Mesenchymal stem cell (in vitro differentiated cells and primary cell): Measurements from ENCODE around the gene FBXW11.

ENCODE experiments used
- DNase-seq: peaks from one replicate; pipeline ENCODE4 v3.0.0-alpha.2; 2013
- H2AFZ ChIP-seq: one replicate; pipeline ENCODE4 v1.6.1; 2013; ENCODE audit warnings: low read depth, mild to moderate bottlenecking, control low read depth, inconsistent platforms, low read length, moderate library complexity
- H2AK5ac ChIP-seq: 2 replicates; pipeline ENCODE4 v1.6.1; 2013; ENCODE audit warnings: low read length, moderate library complexity, mild to moderate bottlenecking, inconsistent platforms; ENCODE audit not compliant: severe bottlenecking
- H2BK120ac ChIP-seq: one replicate; pipeline ENCODE4 v1.6.1; 2013; ENCODE audit warnings: low read depth, mild to moderate bottlenecking, inconsistent platforms, low read length, moderate library complexity
- H2BK12ac ChIP-seq, 2 experiments: one replicate each; pipeline ENCODE4 v1.6.1; 2013; ENCODE audit warnings: inconsistent platforms in 2 of 2, low read length in 2 of 2, mild to moderate bottlenecking in 2 of 2, moderate library complexity in 2 of 2, control low read depth in 1 of 2
- H2BK15ac ChIP-seq: one replicate; pipeline ENCODE4 v1.6.1; 2013; ENCODE audit warnings: mild to moderate bottlenecking, low read depth, inconsistent platforms; ENCODE audit not compliant: poor library complexity, severe bottlenecking
- H2BK5ac ChIP-seq: 2 replicates; pipeline ENCODE4 v1.6.1; 2013; ENCODE audit warnings: low read depth, mild to moderate bottlenecking, low read length, control low read depth, inconsistent platforms; ENCODE audit not compliant: poor library complexity, severe bottlenecking
- H3K14ac ChIP-seq, 2 experiments: one replicate each; pipeline ENCODE4 v1.6.1; 2013; ENCODE audit warnings: inconsistent platforms in 2 of 2, low read length in 2 of 2, control low read depth in 1 of 2, mild to moderate bottlenecking in 1 of 2, moderate library complexity in 1 of 2
- H3K18ac ChIP-seq, 2 experiments: one replicate each; pipeline ENCODE4 v1.6.1; 2013; ENCODE audit warnings: inconsistent platforms in 2 of 2, low read length in 2 of 2, control low read depth in 1 of 2, low read depth in 1 of 2, mild to moderate bottlenecking in 1 of 2
- H3K23ac ChIP-seq, 2 experiments: one replicate each; pipeline ENCODE4 v1.6.1; 2013; ENCODE audit warnings: inconsistent platforms in 2 of 2, low read length in 2 of 2, mild to moderate bottlenecking in 2 of 2, moderate library complexity in 2 of 2, control low read depth in 1 of 2
- H3K27ac ChIP-seq: 2 replicates; pipeline ENCODE4 v1.5.1; 2013; ENCODE audit warnings: mild to moderate bottlenecking, moderate library complexity, low read length, control low read depth, inconsistent platforms; ENCODE audit not compliant: poor library complexity, severe bottlenecking
- H3K27me3 ChIP-seq, 2 experiments: 2 replicates each; pipeline versions ENCODE4 v1.6.1 to v1.7.0; 2013; ENCODE audit warnings: low read length in 2 of 2, mild to moderate bottlenecking in 2 of 2, moderate library complexity in 2 of 2, control low read depth in 1 of 2, inconsistent platforms in 1 of 2; ENCODE audit not compliant: control insufficient read depth in 1 of 2, insufficient read depth in 1 of 2
- H3K36me3 ChIP-seq, 2 experiments: 2 replicates each; pipeline versions ENCODE4 v1.6.1 to v1.7.0; 2013; ENCODE audit warnings: low read length in 2 of 2, control low read depth in 1 of 2, inconsistent platforms in 1 of 2, low read depth in 1 of 2, mild to moderate bottlenecking in 1 of 2; ENCODE audit not compliant: insufficient read depth in 2 of 2, control insufficient read depth in 1 of 2
- H3K4ac ChIP-seq, 2 experiments: one replicate each; pipeline ENCODE4 v1.6.1; 2013; ENCODE audit warnings: inconsistent platforms in 2 of 2, low read length in 2 of 2, mild to moderate bottlenecking in 2 of 2, moderate library complexity in 2 of 2, control low read depth in 1 of 2, low read depth in 1 of 2
- H3K4me1 ChIP-seq: 2 replicates; pipeline ENCODE4 v1.6.1; 2013; ENCODE audit warnings: low read depth, low read length, control low read depth; ENCODE audit not compliant: control insufficient read depth, insufficient read depth
- H3K4me2 ChIP-seq: 2 replicates; pipeline ENCODE4 v1.6.1; 2013; ENCODE audit warnings: low read length, mild to moderate bottlenecking, inconsistent platforms; ENCODE audit not compliant: poor library complexity, severe bottlenecking
- H3K4me3 ChIP-seq, 2 experiments: 2 replicates each; pipeline versions ENCODE4 v1.5.1 to v1.7.0; 2013; ENCODE audit warnings: low read length in 2 of 2, mild to moderate bottlenecking in 2 of 2, control low read depth in 1 of 2, low read depth in 1 of 2; ENCODE audit not compliant: insufficient read depth in 1 of 2
- H3K79me1 ChIP-seq: replicated peaks from 2 replicates; pipeline ENCODE4 v1.6.1; 2013; ENCODE audit warnings: mild to moderate bottlenecking, control low read depth, low read length, inconsistent platforms; ENCODE audit not compliant: poor library complexity, severe bottlenecking
- H3K9ac ChIP-seq: 2 replicates; pipeline ENCODE4 v1.7.0; 2013; ENCODE audit warnings: mild to moderate bottlenecking, low read length, moderate library complexity
- H3K9me3 ChIP-seq: 2 replicates; pipeline ENCODE4 v1.7.0; 2013; ENCODE audit warnings: mild to moderate bottlenecking, low read length; ENCODE audit not compliant: control insufficient read depth
- H4K8ac ChIP-seq: one replicate; pipeline ENCODE4 v1.6.1; 2013; ENCODE audit warnings: inconsistent platforms, mild to moderate bottlenecking, low read length, moderate library complexity
- H4K91ac ChIP-seq: one replicate; pipeline ENCODE4 v1.6.1; 2013; ENCODE audit warnings: mild to moderate bottlenecking, low read length, inconsistent platforms
- WGBS: methylation state at CpG from one replicate; pipeline ENCODE4 v1.1.7; 2013; ENCODE audit warnings: mixed read lengths; 5-methylcytosine and 5-hydroxymethylcytosine counted together

FBXW11 gene

GRCh38 chr5:171975877-171976667, 30.4 kb downstream of the FBXW11 start:
- Histone ChIP-seq H3K18ac (no peak overlapping the region), H2BK5ac (no peak overlapping the region), H4K91ac (no peak overlapping the region), H3K79me1 (peaks cover 20% of the 10 kb centered on the region), H3K14ac (no peak overlapping the region), H2AFZ (no peak overlapping the region), H2AK5ac (no peak overlapping the region), H3K27ac (peak overlapping the region; percentile 23), H3K23ac (no peak overlapping the region), H2BK120ac (no peak overlapping the region), H3K9me3 (peaks cover 38% of the 10 kb centered on the region), H3K36me3 (peaks cover 5 to 8% of the 10 kb centered on the region in 2 experiments), H2BK12ac (no peak overlapping the region), H4K8ac (no peak overlapping the region), H2BK15ac (no peak overlapping the region), H3K4me2 (no peak overlapping the region), H3K4me1 (peaks cover 6% of the 10 kb centered on the region), H3K27me3 (no peaks in the 10 kb centered on the region), H3K4ac (no peak overlapping the region), H3K4me3 (no peak overlapping the region), H3K9ac (no peak overlapping the region)
- 98% methylated on average over 4 of the region's 5 CpGs for WGBS
- no peak for DNase-seq

- Histone ChIP-seq H3K23ac (peak overlapping the region in 1 of 2 experiments; percentile 86), H2AFZ (no peak overlapping the region), H3K27ac (peak overlapping the region; percentile 61), H3K4me1 (peaks cover 6% of the 10 kb centered on the region), H3K79me1 (peaks cover 19% of the 10 kb centered on the region), H2BK15ac (no peak overlapping the region), H2BK12ac (no peak overlapping the region), H2BK5ac (peak overlapping the region; percentile 62), H3K9ac (no peak overlapping the region), H2BK120ac (no peak overlapping the region), H3K18ac (no peak overlapping the region), H3K36me3 (peaks cover 5 to 8% of the 10 kb centered on the region in 2 experiments), H3K27me3 (no peaks in the 10 kb centered on the region), H3K14ac (no peak overlapping the region), H3K4me3 (no peak overlapping the region), H4K91ac (no peak overlapping the region), H2AK5ac (no peak overlapping the region), H3K9me3 (peaks cover 31% of the 10 kb centered on the region), H3K4me2 (no peak overlapping the region), H3K4ac (no peak overlapping the region), H4K8ac (no peak overlapping the region)
- DNase-seq: peak; percentile 20
- WGBS: 69% methylated on average over 2 of the region's 3 CpGs
Measured at GRCh38 chr5:171975262-171975876, 31.1 kb downstream of the FBXW11 start.

DNA sequence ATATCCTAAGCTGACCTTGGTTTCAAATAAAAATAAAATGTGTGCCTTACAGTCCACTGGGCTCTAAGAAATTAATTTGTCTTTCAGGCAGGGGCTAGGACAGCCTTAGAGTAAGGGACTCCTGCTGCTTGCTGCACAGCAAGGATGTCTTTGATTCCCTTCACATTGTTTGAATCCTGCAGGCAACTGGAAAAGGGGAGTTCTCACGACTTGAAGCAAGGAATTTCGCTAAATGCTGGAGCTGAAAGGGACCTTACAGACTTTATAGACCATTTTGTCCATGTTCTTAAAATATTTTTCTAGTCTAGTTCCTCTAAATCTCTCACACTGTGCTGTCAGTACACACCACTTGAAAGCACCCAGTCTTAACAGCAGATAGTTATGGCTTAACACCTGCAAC, 35.6 kb downstream of the FBXW11 start:
- H2BK120ac ChIP-seq: no peak overlapping the region
- no peak overlapping the region for H3K14ac ChIP-seq
- peaks cover 9% of the 10 kb centered on the region for H3K4me1 ChIP-seq
- no peak overlapping the region for H3K4ac ChIP-seq
- no peak overlapping the region for H4K8ac ChIP-seq
- no peak overlapping the region for H2AFZ ChIP-seq
- no peak overlapping the region for H4K91ac ChIP-seq
- H3K79me1 ChIP-seq: peaks cover 13% of the 10 kb centered on the region
- H2BK5ac ChIP-seq: no peak overlapping the region
- no peak overlapping the region for H3K27ac ChIP-seq
- H3K36me3 ChIP-seq: peaks cover 0 to 5% of the 10 kb centered on the region in 2 experiments
- no peaks in the 10 kb centered on the region for H3K27me3 ChIP-seq
- H2BK15ac ChIP-seq: no peak overlapping the region
- no peak overlapping the region for H2AK5ac ChIP-seq
- H3K4me2 ChIP-seq: no peak overlapping the region
- no peaks in the 10 kb centered on the region for H3K9me3 ChIP-seq
- H3K9ac ChIP-seq: no peak overlapping the region
- WGBS: 88% methylated on average over 2 of the region's 2 CpGs
- H3K4me3 ChIP-seq: no peak overlapping the region
- DNase-seq: no peak
- no peak overlapping the region for H3K23ac ChIP-seq
- no peak overlapping the region for H2BK12ac ChIP-seq
- no peak overlapping the region for H3K18ac ChIP-seq

DNA sequence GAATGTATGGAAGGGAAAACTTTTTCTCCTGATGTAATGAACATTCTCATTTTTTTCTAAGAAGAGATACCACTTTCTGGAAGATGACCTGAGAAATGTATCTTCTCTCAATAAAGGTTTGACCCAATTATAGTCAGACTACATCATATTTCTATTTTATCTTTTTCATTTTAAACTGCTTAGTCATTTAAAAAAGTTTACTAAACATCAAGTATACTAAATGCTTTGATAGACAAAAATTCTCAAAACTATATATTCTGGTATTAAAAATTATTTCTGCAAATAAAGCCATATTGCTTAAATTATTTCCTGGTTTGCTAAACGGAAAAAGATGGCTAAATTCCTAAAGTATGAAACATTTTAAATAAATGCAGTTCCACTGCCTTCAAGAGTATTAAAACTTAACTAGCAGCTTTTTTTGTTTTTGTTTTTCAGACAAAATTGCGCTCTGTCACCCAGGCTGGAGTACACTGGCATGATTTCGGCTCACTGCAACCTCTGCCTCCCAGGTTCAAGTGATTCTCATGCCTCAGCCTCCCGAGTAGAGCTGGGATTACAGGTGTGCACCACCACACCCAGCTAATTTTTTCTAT, 37.1 kb downstream of the FBXW11 start:
- WGBS: 97% methylated on average over 3 of the region's 4 CpGs
- Histone ChIP-seq H2AK5ac (no peak overlapping the region), H2BK12ac (no peak overlapping the region), H3K23ac (no peak overlapping the region), H3K4me2 (no peak overlapping the region), H3K27me3 (no peaks in the 10 kb centered on the region), H3K36me3 (peaks cover 0 to 5% of the 10 kb centered on the region in 2 experiments), H2BK15ac (no peak overlapping the region), H3K14ac (no peak overlapping the region), H3K4me3 (no peak overlapping the region), H3K27ac (no peak overlapping the region), H3K4me1 (peaks cover 5% of the 10 kb centered on the region), H3K18ac (no peak overlapping the region), H2AFZ (no peak overlapping the region), H2BK5ac (no peak overlapping the region), H4K8ac (no peak overlapping the region), H3K4ac (no peak overlapping the region), H3K9ac (no peak overlapping the region), H2BK120ac (no peak overlapping the region), H3K79me1 (peaks cover 9% of the 10 kb centered on the region), H4K91ac (no peak overlapping the region), H3K9me3 (no peaks in the 10 kb centered on the region)
- DNase-seq: no peak
